Dermis microvascular lymphatic vessel endothelial cell (primary cell): ENCODE results near the gene CNIH2. TPM values are rescaled to one million over a fixed set of nuclear protein-coding genes. Genes with fewer than 3 reads are reported as not detected.
"Not testable (repeated sequence)": the region's sequence is repeated elsewhere in the genome, so short reads cannot be mapped to it uniquely, and the experiment has no call there.

Experiments used
- DNase-seq, 2 donors: peaks; one replicate each; pipeline versions ENCODE4 v3.0.0 to v3.0.0-alpha.2; 2010; ENCODE audit warnings: low read depth in 2 of 2
- total RNA-seq: library from RNA; depleted of rRNA; stranded (reverse); fragments of >200 nt; gene quantifications from 2 replicates; pipeline ENCODE4 v1.2.1, GENCODE V29; 2014

The CNIH2 gene
- 0.25 TPM in 1 of 2 replicates, not detected in the other for total RNA-seq

DNA sequence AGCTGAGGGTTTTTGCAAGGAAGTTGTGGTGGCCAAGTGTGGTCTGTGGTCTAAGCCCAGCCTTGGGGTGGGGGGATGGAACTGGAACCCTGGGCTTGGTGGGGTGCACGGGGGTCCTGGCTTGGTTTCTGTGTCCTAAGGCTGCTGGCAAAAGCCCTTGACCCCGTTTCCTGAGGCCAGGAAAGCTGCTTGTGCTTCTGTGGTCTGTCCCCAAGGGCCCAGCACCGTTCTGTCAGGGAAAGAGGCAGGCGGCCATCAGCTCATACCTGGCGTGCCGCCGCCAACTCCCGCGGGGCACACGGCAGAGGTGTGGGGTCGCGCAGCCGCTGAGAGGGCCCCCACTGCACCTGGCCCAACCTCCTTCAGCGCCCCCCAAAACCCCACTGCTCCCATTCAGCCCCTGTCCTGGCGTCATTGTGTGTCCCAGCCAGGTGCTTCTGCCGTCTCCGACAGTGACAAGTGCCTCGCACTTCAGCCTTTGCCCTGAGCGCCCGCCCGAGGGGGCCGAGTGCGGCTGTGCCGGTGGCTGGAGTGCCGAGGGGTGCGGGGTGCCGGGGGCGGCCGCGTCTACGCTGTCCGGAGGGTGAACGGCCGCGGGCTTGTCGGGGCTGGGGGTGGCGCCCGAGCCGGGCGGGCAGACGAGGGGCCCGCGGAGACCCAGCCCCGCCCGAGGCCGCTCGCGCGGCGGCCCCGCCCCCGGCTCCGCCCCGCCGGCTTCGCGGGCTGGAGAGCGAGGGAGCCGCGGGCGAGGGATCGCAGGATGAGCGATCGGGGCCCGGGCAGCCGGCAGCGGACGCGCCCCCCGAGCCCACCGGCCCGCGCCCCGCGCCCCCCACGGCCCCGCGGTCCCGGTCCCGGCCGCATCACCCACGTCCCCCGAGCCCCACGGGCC lies at the start of gene CNIH2:
TSS of gene CNIH2 (plus strand) at position 705 of the 892 bp plus-strand sequence. CDS start 282 bp downstream, outside the sequence.
- DNase-seq = peak in 1 of 2 donors; percentile 18

DNA sequence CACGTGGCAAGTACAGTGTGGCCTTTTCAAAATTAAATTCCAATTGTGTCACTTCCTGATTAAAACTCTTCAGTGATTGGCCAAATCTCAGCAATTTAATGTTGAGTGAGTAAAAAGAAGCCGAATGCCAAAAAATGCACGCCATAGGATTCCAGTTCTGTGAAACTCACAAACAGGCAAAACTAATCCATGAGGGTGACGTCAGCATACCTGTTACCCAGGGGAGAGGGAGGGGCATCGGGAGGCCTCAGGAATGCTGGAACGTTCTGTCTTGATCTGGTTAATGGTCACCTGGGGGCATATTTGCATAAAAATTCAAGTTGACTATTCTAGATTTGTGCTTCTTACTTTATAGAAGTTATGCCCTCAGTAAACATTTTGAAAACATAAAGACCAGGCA lies 49.5 kb upstream of the CNIH2 start:
- no peak for DNase-seq

DNA sequence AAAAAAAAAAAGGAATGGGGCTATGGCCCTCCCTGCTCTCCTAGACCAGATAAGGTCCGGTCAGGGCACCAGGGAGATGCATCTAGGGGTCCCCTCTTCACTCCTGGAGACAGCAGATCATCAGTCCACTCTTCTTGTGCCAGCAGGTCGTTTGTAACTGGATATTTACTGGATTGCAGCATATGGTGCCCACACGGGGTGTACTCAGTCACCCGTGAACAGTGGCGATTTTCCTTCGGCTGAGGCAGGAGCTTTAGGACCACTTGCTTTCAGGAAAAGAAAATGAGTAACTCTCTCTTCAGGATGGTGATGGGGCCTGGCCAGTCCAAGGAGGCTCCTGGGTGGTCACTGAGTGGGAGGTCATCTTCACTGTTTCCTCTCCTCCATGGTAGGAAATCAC lies 47.8 kb upstream of the CNIH2 start:
- DNase-seq = no peak

DNA sequence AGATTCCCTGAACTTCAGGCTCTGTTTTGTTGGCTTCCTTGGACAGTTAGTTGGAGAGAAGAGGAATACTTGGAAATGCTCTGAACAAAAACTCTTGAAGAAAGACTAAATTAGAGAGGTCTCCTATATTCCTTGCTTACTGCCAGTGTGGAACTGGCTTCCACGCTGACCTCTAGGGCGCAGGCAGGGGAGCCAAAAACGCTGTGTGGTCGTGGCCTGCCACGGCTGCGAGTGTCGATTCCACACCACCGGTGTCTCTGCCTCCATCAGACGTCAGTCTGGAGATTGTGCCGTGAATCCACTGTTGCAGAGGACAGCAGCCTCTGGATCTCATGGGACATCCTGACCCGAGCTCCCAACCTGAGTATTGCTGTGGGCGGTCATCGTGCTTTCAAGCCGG lies 47.0 kb upstream of the CNIH2 start:
- no peak for DNase-seq

DNA sequence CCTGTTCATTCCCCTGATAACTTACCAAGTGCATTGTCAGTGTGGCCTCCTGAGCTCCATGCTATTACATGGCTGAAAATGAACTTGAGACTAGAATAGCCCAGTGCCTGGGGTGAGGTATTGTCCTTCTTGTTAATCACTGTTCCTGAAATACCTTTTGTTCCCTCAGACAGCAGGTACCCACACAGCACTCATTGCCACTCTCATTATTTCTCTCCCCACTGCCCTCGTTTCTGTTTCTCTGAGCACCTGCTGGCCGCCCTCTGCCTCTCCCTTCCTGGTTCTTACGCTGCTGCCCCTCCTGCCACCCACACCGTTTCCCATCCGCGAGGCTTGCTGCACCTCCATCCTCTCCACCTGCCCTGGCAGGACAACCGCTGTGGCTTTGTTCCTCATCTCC lies 46.4 kb upstream of the CNIH2 start:
- DNase-seq = no peak

DNA sequence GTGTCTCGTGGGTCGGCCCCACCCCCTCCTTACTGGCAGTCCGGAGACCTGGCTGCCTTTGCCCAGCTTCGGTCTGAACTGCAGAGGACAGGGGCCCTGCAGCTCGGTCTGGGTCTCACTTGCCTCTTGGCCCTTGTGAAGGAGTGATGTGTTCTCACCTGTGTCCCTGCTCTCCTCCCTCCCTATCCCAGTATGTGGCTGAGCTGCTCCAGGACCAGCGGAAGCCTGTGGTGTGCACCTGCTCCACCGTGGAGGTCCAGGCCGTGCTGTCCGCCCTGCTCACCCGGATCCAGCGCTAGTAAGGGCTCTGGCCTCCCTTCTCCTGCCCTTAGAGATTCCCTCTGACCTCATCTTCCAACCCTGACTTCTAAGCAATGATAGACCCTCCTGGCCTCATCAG lies 45.2 kb upstream of the CNIH2 start:
- no peak for DNase-seq

DNA sequence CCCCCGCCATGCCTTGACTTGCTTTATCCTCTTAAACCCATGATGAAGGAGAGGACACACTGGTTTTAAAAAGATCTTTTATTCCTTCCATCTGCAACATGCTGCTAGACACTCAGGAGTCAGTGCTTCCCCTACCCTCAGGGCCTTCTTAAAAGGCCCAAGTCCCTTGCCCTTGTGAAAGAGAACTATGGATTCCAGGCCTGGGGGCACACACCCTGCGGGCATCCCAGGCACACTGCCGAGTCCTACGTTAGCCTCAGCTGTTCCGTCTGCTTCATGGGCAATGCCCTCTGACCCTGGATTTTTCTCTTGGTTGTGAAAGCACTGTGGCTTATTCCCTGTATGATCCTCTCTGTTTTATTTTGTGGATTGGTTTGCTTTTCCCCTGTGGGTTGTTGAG lies 44.7 kb upstream of the CNIH2 start:
- no peak for DNase-seq

DNA sequence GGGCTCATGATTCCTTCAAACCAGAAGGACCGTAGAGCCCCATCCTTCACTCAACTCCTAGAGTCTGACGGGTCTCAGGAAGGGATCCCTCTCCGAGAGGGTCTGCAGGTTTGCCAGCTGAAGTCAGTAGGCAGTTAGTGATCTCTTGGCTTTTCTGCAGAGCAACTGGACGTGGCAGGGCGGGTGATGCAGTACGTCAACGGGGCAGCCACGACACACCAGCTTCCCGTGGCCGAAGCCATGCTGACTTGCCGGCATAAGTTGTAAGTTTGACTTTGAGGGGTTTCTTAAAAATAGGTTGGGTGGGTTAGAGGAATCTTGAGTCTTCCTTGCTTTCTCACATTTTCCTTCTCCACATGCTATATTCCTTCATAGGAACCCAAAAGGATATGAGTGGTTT lies 42.8 kb upstream of the CNIH2 start:
- DNase-seq = no peak

DNA sequence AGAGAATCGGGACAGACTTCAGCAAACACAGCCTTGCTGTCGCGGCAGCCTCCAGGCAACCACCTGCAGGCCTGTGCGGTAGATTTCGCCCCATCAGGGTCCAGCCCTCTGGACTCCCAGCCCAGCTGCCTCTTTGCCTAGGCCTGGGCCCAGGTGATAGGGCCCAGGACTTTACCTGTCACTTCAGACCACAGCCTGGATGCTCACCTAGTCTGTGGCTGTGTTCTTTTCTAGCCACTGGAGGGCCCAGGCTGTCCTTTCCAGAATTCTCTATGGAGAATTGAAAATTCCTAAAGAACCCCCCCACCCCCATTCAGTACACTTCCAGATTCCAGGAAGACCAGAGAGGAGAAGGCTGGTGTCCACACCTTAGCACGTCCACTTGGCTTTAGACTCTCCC lies 40.1 kb upstream of the CNIH2 start:
- DNase-seq = no peak

DNA sequence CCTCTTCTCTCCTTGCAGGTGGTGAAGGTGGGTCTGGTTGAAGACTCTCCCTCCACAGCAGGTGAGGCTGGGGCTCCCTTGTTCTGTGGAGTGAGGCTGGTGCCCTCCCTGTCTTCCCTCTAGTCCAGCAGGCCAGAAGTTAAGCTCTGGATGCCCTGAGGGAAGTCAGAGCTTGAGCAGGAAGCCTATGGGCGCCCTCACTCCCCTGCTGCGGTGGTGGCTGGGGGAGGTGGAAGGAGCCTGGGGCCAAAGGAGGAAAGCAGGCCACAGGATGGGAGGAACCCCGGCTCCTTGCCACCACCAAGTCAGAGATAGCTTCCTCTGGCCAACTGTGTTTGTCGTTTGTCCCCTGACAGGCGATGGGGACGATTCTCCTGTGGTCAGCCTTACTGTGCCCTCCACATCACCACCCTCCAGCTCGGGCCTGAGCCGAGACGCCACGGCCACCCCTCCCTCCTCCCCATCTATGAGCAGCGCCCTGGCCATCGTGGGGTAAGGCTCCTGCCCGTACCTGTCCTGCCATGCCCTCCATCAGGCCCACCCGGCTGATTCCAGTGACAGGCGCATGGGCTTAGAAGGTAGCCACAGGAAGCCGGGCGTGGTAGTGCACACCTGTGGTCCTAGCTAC lies 39.1 kb upstream of the CNIH2 start:
- DNase-seq = no peak

DNA sequence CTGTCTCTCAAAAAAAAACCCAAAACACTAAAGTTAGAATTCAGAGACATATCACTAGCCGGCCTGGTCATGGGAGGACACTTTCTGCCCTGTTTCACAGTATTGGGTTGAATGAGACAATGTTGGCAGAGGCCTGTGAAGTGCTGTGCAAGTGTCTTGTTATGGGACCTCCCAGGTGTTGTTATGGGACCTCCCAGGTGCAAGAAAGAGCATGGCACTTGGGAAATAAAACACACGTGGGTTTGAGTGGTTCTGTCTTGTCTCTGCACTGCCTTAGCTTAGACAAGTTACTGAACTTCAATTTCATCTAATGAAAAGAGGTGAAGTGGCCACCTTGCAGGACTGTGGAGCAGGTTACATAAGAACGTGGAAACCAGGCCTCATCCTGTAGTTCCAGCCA lies 38.5 kb upstream of the CNIH2 start:
- DNase-seq = no peak

DNA sequence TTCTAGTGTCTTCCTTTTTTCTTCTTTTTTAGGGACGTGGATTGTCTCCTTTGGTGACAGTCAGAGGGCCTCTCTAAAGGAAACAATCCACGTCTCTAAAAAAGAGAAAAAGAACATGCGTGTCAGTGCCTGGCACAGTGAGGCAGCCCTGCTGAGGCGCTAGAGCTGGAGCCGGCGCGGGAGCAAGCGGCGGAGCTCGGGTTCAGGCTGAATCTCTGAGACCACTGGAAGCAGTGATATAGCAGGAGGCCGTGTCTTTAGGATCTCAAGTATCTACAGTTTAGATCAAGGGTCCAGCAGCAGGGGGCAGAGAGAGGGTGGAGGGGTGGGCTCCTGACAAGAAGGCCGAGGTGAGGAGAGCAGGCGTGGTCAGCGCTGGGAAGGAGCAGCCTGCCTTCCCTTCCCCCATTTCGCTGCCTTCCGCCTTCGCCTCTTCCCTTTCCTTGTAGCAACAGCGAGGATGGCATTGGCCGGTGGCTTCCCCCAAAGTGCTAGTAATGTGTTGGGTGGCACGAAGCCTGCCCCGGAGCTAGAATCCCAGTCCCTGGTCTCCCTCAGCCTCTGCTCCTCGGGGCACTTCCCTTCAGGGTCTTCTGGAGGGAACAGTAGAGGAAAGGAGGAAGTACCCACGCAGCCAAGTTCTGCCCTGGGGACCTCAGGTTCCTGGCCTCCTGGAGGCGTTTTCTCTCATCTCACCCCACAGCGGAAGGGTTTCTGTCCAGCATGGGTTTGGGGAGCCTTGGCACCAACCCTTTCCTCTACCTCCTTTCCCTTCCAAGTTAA lies 37.8 kb upstream of the CNIH2 start:
- DNase-seq = no peak

DNA sequence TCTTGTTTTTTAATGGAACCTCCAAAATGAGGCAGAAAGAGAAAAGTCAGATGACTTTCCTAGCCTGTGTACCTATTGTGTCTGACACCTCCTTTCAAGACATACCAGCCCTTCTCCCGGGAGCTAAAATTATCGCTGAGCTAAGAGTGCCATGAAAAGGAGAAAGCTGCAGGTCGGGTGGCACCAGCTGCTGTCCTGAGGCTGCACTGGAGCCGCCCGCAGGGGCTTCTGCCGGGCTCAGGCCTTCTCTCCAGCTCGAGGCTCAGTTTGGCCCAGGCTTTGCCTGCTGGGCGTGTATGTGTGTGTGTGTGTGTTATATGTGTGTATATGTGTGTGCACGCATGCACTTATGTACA lies 37.2 kb upstream of the CNIH2 start:
- DNase-seq = no peak

DNA sequence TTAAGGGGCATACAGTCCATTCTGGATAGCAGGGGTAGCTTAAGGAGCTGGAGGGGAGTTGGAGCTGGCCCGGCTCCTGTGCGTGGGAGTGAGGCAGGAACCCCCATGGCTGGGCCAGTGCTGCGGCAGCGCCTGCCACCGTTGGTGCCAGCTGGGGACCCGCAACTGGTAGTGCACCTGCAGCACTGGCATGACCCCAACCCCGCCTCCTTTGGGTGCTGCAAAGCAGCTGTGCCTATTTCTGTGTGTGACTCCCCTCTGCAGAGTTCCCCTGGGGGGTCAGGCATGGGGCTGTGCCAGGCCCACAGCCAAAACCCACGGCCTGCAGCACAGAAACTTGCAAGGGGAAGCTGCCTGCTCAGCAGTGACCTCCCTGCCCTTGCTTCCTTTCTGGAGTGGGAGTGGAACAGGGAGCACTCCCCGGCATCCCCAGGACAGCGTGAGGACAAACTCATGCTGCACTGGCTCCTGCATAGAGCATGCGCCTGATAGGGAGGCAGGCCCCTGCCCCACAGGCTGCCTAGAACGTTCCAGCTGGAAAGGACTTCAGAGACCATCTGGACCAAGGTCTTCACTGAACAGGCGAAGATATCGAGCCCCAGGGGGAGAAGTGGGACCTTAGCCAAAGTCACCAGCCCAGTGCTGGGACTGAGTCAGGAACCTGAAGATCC lies 35.7 kb upstream of the CNIH2 start:
- no peak for DNase-seq

DNA sequence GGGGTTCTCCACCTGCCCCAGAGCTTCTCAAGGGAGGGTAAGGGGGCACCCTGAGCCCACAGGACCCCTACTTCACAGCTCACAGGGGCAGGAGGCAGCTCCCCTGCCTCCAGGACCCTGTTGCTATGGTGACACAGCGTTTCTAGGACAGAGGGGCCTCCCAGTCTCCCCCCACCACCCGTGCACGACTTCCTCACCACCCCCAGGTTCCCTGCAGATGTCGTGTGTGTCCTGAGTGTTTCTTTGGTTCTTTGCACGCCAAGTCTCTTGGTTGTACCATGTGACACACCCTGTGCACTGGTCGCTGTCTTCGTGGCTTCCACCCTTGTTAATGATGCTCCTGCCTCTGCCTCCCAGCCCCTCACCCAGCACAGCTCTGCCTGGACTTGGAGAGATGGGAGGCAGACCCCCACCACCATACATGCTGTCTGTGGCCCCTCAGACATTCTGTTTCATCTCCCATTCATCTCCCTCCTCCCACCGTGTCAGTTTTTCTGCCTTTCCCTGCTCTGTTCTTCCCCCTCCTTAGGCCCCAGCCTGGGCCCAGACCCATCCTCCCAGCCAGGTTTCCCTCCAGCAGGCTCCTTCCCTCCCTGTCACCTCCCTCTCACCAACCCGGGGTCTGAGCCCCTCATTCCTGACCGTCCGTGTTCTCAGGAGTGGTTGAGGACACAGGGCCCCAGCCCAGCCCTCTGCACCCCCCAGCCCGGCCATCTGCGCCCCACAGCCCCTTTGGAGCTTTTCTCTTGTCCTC lies 34.0 kb upstream of the CNIH2 start:
- no peak for DNase-seq

DNA sequence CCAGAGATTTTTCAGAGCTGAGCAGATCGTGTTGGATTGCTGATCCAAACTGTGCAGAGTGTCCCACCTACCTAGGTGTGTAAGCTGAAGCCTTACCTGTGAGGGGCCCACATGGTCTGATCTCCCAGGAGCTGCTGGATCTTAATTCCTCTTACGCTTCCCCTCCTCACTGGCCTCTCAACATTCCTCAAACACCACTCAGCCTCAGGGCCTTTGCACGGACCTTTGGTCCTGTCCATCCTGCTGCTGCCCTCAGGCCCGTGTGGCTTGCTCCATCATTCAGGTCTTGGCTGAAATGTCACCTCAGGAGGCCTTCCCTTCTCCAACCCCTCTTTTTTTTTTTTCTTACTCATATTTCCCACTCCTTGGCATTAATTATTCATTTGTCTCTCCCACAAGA lies 30.7 kb upstream of the CNIH2 start:
- no peak for DNase-seq

DNA sequence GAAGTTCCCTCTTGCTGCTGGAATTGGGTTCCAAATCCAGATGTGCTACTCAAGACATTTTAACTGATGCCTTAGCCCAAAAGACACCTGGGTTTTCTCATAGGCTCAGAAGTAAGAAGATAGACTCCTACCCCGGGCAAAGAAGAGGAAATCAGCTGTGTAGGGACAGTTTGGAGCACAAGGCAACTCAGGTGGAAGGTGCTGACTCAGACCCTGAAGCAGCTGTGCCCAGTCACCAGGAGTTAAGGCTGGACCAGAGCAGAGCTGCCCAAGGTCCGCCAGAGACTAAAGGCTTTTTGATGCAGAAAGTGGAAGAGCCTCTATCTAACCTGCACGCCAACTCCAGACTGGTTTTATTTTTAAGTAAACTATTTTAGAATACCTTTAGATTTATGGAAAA lies 30.2 kb upstream of the CNIH2 start:
- no peak for DNase-seq

DNA sequence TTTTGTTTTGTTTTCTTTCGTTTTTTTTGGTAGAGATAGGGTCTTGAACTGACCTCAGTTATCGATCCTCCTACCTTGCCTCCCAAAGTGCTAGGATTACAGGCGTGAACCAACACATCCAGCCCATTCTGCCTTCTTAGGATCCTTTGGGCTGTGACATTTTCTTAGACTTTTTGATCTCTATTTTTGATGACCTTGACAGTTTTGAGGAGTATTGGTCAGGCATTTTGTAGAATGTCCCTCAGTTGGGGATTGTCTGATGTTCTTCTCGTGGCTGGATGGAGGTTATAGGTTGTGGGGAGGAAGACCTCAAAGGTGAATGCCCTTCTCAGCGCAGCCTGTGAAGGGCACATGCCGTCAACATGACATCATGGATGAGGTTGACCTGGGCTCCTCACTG lies 29.1 kb upstream of the CNIH2 start:
- no peak for DNase-seq

DNA sequence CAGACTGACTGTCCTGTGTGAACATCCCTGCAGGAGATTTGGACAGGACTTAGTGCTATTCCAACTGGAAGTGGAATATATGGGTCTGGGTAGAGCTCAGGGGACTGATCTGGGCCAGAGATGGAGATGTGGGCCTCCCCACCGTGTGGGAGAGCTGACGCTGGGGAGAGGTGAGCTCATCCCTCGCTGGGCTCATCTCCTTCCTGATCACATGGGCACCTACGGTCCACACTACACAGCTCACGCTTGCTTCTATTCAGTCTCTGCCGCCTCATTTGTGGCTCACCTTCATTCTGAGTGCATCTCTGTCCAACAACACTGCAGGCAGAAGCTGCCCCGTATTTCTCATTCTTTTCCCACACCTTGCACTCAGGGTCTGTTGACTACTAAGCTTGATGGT lies 26.2 kb upstream of the CNIH2 start:
- no peak for DNase-seq

DNA sequence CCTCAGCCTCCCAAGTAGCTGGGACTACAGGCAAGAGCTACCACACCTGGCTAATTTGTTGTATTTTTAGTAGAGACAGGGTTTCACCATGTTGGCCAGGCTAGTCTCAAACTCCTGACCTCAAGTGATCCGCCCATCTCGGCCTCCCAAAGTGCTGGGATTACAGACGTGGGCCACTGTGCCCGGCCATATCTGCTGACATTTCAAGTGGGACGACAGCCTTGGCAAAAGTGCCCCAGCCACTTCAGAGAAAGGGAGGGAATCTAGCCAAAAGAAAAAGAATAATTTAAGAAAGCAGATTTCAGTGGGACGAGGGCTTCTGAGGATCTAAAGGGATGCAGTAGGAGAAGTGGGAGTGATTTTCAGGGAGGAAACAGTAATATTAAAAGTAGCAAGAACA lies 24.9 kb upstream of the CNIH2 start:
- not testable (repeated sequence) for DNase-seq

DNA sequence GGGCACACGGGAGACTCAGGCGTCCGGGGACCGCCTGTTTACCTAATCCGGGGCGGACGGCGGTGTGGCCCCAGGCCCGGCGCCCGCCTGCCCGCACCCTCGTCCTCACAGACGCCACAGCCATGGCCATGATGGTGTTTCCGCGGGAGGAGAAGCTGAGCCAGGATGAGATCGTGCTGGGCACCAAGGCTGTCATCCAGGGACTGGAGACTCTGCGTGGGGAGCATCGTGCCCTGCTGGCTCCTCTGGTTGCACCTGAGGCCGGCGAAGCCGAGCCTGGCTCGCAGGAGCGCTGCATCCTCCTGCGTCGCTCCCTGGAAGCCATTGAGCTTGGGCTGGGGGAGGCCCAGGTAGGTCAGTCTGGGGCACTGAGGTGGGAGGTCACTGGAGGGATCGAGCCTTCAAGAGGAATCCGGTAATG lies 19.5 kb upstream of the CNIH2 start:
- no peak for DNase-seq
